GM12801 (cell line): ENCODE measurements around the gene ACER3.

Source experiments
- CTCF ChIP-seq: IDR thresholded peaks from one replicate; pipeline ENCODE4 v1.5.1; 2011; ENCODE audit warnings: control low read depth; ENCODE audit not compliant: insufficient read length; ENCODE audit errors: extremely low read depth

ACER3 gene

GRCh38 chr11:76987203-76987602 is 126.5 kb downstream of the ACER3 start:
- TF ChIP-seq CTCF: no peak

DNA sequence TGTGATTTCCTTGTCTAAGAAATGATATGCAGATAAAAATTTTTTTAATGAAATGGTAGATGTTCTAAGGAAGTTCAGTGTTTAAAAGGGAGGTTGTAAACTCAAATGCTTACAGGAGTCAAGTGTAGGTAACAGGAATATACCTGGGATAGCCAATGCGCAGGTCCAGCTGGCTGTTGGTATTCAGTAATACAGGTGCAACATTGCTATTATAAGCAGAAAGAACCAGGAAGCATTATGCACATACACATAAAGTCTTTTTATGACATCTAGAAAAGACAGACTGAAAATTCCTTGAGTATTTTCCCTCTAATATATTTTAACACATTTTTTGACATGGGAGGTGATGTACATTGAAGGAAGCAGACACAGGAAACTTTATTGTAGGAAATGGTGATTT is 129.9 kb downstream of the ACER3 start:
- no peak for TF ChIP-seq CTCF

DNA sequence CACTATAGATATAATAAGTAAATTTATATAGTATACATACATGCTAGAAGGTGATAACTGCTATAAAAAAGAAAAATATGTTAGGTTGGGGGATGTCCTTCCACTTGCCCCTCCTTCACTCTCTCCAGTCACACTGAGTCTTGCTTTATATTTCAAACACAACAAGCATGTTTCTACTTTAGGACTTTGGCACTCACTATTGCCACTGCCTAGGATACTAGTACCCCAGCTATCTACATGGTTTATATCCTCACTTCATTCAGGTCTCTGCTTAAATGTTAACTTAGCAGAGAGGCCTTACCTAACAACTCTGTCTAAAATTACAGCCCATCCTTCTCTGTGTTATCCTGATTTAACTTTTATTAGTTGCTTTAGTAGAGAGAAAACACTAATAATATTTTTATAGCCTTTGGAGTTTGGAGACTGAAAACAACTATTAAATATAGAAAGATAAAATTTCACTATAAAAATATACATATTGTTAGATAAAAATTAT is 134.4 kb downstream of the ACER3 start:
- TF ChIP-seq CTCF: no peak

- no peak for TF ChIP-seq CTCF
Measured at GRCh38 chr11:76997512-76997911, 136.8 kb downstream of the ACER3 start.

DNA sequence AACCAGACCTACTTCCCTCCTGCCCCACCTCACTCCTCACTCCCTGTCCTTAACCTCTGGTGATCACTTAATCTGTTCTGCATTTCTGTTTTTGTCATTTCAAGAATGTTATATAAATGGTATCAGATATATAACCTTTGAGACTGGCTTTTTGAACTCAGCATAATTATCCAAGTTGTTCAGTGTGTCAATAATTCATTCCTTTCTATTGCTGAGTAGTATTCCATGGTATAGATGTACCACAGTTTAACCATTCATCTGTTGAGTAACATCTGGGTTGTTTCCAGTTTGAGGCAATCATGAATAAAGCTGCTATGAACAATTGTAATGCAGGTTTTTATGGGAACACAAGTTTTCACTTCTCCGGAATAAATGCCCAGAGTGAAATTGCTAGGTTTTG is 138.9 kb downstream of the ACER3 start:
- TF ChIP-seq CTCF: no peak

- no peak for TF ChIP-seq CTCF
Measured at GRCh38 chr11:77001613-77002012, 140.9 kb downstream of the ACER3 start.

DNA sequence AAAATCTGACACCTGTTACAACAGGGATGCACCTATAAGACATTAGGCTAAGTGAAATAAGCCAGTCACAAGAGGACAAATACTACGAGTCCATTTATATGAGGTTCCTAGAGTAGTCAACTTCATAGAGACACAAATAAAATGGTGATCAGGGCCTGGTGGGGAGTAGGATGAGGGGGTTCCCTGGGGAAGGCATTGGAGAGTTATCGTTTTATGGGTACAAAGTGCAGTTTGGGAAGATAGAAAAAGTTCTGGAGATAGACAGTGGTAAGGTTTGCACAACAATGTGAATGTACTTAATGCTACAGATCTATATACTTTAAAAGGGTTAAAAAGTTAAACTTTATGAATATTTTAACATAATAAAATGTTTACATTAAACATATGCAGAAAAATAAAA is 142.1 kb downstream of the ACER3 start:
- TF ChIP-seq CTCF: no peak

DNA sequence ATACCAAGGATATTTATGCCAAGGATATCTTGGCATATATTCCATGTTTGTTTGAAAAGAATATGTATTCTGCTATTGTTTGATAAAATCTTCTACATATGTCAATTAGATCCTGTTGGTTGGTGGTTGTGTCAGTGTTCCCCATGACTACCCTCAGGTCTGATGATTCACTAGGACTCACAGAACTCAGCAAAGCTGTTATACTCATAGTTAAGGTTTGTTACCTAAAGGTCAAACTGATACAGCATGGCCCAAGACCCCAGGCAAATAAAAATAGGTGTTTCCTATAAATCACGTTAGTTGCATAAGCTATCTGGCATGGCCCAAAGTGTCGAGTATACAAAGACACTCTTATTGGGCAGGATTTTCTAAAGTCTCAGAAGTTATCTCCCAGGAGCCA is 143.2 kb downstream of the ACER3 start:
- no peak for TF ChIP-seq CTCF
